H9 (cell line): ENCODE data around the gene HIRA. TPM values are rescaled to one million over a fixed set of nuclear protein-coding genes. Genes with fewer than 3 reads are reported as not detected.
A peak's percentile ranks its signal among the peaks of the same experiment; 100 is the strongest.

Experiments used
- DNase-seq: peaks from one replicate; pipeline ENCODE4 v3.0.0-alpha.2; 2017
- H2AFZ ChIP-seq: one replicate; pipeline ENCODE4 v1.6.1; 2013; ENCODE audit warnings: mild to moderate bottlenecking, low read length, control low read depth, moderate library complexity
- H2AK5ac ChIP-seq: 2 replicates; pipeline ENCODE4 v1.6.1; 2013; ENCODE audit warnings: low read length, control low read depth, mixed read lengths; ENCODE audit not compliant: insufficient read length
- H2BK120ac ChIP-seq: one replicate; pipeline ENCODE4 v1.6.1; 2013; ENCODE audit warnings: low read depth, mild to moderate bottlenecking, low read length, control low read depth, inconsistent platforms; ENCODE audit not compliant: poor library complexity, severe bottlenecking
- H2BK12ac ChIP-seq: 2 replicates; pipeline ENCODE4 v1.6.1; 2013; ENCODE audit warnings: low read length, control low read depth, mixed read lengths, low read depth; ENCODE audit not compliant: insufficient read length
- H2BK15ac ChIP-seq: 2 replicates; pipeline ENCODE4 v1.6.1; 2013; ENCODE audit warnings: low read depth, low read length, control low read depth
- H2BK20ac ChIP-seq: one replicate; pipeline ENCODE4 v1.6.1; 2013; ENCODE audit warnings: low read depth, mild to moderate bottlenecking, low read length, control low read depth, inconsistent platforms; ENCODE audit not compliant: poor library complexity, severe bottlenecking
- H2BK5ac ChIP-seq: 2 replicates; pipeline ENCODE4 v1.6.1; 2013; ENCODE audit warnings: low read length, control low read depth, mixed read lengths; ENCODE audit not compliant: insufficient read length
- H3K14ac ChIP-seq: 2 replicates; pipeline ENCODE4 v1.6.1; 2013; ENCODE audit warnings: low read length, control low read depth; ENCODE audit not compliant: insufficient read depth
- H3K18ac ChIP-seq: 2 replicates; pipeline ENCODE4 v1.6.1; 2013; ENCODE audit warnings: low read depth, mild to moderate bottlenecking, mixed read lengths, low read length, control low read depth; ENCODE audit not compliant: insufficient read length
- H3K23ac ChIP-seq: 2 replicates; pipeline ENCODE4 v1.6.1; 2013; ENCODE audit warnings: low read length, control low read depth, mixed read lengths, low read depth; ENCODE audit not compliant: insufficient read length
- H3K23me2 ChIP-seq: 2 replicates; pipeline ENCODE4 v1.6.1; 2013; ENCODE audit warnings: low read depth, mild to moderate bottlenecking, mixed read lengths, low read length, control low read depth; ENCODE audit not compliant: insufficient read length, poor library complexity, severe bottlenecking
- H3K27ac ChIP-seq: 2 replicates; pipeline ENCODE4 v1.5.1; 2013; ENCODE audit warnings: low read length, control low read depth, mixed read lengths, low read depth; ENCODE audit not compliant: insufficient read length
- H3K27me3 ChIP-seq: 2 replicates; pipeline ENCODE4 v1.6.1; 2013; ENCODE audit warnings: low read length, control low read depth, inconsistent platforms; ENCODE audit not compliant: insufficient read depth
- H3K4ac ChIP-seq: 2 replicates; pipeline ENCODE4 v1.6.1; 2013; ENCODE audit warnings: low read depth, mild to moderate bottlenecking, control low read depth, inconsistent platforms, low read length, moderate library complexity
- H3K4me1 ChIP-seq: 2 replicates; pipeline ENCODE4 v1.6.1; 2013; ENCODE audit warnings: low read length, control low read depth, inconsistent platforms; ENCODE audit not compliant: insufficient read depth
- H3K4me2 ChIP-seq: 2 replicates; pipeline ENCODE4 v1.6.1; 2013; ENCODE audit warnings: low read length, control low read depth, mixed read lengths; ENCODE audit not compliant: insufficient read length, insufficient read depth
- H3K56ac ChIP-seq: 2 replicates; pipeline ENCODE4 v1.6.1; 2013; ENCODE audit warnings: low read depth, mild to moderate bottlenecking, mixed read lengths, low read length, control low read depth; ENCODE audit not compliant: insufficient read length
- H3K79me1 ChIP-seq: 2 replicates; pipeline ENCODE4 v1.6.1; 2013; ENCODE audit warnings: low read depth, mild to moderate bottlenecking, moderate library complexity, low read length, control low read depth, inconsistent platforms; ENCODE audit not compliant: insufficient read depth, poor library complexity, severe bottlenecking
- H3K79me2 ChIP-seq: 2 replicates; pipeline ENCODE4 v1.6.1; 2013; ENCODE audit warnings: low read length, control low read depth, inconsistent platforms; ENCODE audit not compliant: insufficient read depth
- H3K9ac ChIP-seq: 2 replicates; pipeline ENCODE4 v1.6.1; 2013; ENCODE audit warnings: low read length, control low read depth, mixed read lengths; ENCODE audit not compliant: insufficient read length; ENCODE audit errors: extremely low read depth
- H3K9me3 ChIP-seq: one replicate; pipeline ENCODE4 v1.6.1; 2013; ENCODE audit warnings: low read depth, low read length, inconsistent platforms; ENCODE audit not compliant: control insufficient read depth
- H3T11ph ChIP-seq: one replicate; pipeline ENCODE4 v1.6.1; 2013; ENCODE audit warnings: mild to moderate bottlenecking, low read length, control low read depth, inconsistent platforms
- H4K20me1 ChIP-seq: one replicate; pipeline ENCODE4 v1.6.1; 2013; ENCODE audit not compliant: control insufficient read depth, insufficient read length, insufficient read depth
- H4K5ac ChIP-seq: 2 replicates; pipeline ENCODE4 v1.6.1; 2013; ENCODE audit warnings: low read depth, mild to moderate bottlenecking, mixed read lengths, low read length, control low read depth; ENCODE audit not compliant: insufficient read length
- H4K8ac ChIP-seq: replicated peaks from 2 replicates; pipeline ENCODE4 v1.6.1; 2013; ENCODE audit warnings: low read length, control low read depth, mixed read lengths, low read depth; ENCODE audit not compliant: insufficient read length
- H4K91ac ChIP-seq: 2 replicates; pipeline ENCODE4 v1.6.1; 2013; ENCODE audit warnings: low read depth, mild to moderate bottlenecking, moderate library complexity, mixed read lengths, low read length, control low read depth; ENCODE audit not compliant: insufficient read length
- H3K27ac Mint-ChIP-seq, 3 experiments: 2 replicates in 2 of 3; 3 replicates in 1 of 3; pipeline ENCODE4 v1.8.0; 2020 to 2021; ENCODE audit warnings: mixed read lengths in 3 of 3, mild to moderate bottlenecking in 1 of 3, moderate library complexity in 1 of 3
- H3K27me3 Mint-ChIP-seq: 2 replicates; pipeline ENCODE4 v1.8.0; 2021; ENCODE audit warnings: low read depth, mild to moderate bottlenecking, moderate library complexity, mixed read lengths
- H3K36me3 Mint-ChIP-seq, 3 experiments: 2 replicates in 2 of 3; 3 replicates in 1 of 3; pipeline ENCODE4 v1.8.0; 2020 to 2021; ENCODE audit warnings: low read depth in 3 of 3, mixed read lengths in 3 of 3; ENCODE audit not compliant: insufficient read depth in 1 of 3
- H3K4me1 Mint-ChIP-seq, 2 experiments: 2 replicates each; pipeline ENCODE4 v1.8.0; 2020; ENCODE audit warnings: mixed read lengths in 2 of 2
- H3K4me3 Mint-ChIP-seq, 2 experiments: 2 replicates in 1 of 2; 3 replicates in 1 of 2; pipeline ENCODE4 v1.8.0; 2020 to 2021; ENCODE audit warnings: mild to moderate bottlenecking in 2 of 2, mixed read lengths in 2 of 2, moderate library complexity in 1 of 2
- H3K9me3 Mint-ChIP-seq, 2 experiments: 2 replicates in 1 of 2; 3 replicates in 1 of 2; pipeline ENCODE4 v1.8.0; 2020; ENCODE audit warnings: mild to moderate bottlenecking in 2 of 2, mixed read lengths in 2 of 2, moderate library complexity in 1 of 2
- WGBS: extraction: QIAGEN DNeasy Blood & Tissue Kit; methylation state at CpG from one replicate; pipeline ENCODE4 v1.1.7; 2013; ENCODE audit warnings: missing lambda C conversion rate, low lambda C conversion rate, mixed read lengths; ENCODE audit not compliant: insufficient read length; ENCODE audit errors: extremely low coverage; 5-methylcytosine and 5-hydroxymethylcytosine counted together
- total RNA-seq: library from RNA; stranded (reverse); gene quantifications from 2 replicates; pipeline ENCODE4 v1.2.1, GENCODE V29; 2021
- TF ChIP-seq, protein P1 (sequence below): fragments of 200-600 bp; sonication (generic); conservative IDR thresholded peaks from 3 replicates; pipeline ENCODE4 v1.8.0; 2021; ENCODE audit warnings: antibody characterized with exemption, mild to moderate bottlenecking

Gene HIRA
- total RNA-seq, 1 experiment from 2014 or later, result 51.9 TPM

DNA sequence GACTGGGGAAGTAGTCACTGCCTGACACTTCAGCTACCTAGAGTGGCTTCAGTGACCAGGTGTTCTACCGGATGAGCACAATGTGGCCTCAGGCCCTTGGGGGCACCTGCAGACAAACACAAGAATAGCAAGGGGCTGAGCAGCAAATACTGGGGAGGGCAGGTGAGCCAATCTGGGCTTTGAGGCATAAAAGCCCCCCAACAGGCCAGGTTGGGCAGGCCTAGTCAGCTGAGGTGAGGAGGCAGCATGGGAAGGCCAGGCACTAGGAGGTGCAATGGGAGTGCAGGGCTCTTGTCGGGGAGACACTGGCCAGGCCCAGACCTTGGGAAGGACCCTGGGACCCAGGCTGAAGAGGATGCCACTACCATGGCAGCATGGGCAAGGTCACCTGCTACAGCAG, 38.5 kb upstream of the HIRA start:
- Histone ChIP-seq H2BK12ac (no peak overlapping the region), H3T11ph (no peak overlapping the region), H3K9me3 (no peaks in the 10 kb centered on the region), H3K4me1 (no peaks in the 10 kb centered on the region), H2BK120ac (no peak overlapping the region), H3K9ac (no peak overlapping the region), H3K4ac (no peak overlapping the region), H4K20me1 (no peaks in the 10 kb centered on the region), H2BK15ac (no peak overlapping the region), H3K23me2 (no peaks in the 10 kb centered on the region), H3K79me1 (peaks cover 3% of the 10 kb centered on the region), H2AFZ (no peak overlapping the region), H2BK20ac (no peak overlapping the region), H2BK5ac (no peak overlapping the region), H4K91ac (no peak overlapping the region), H3K14ac (no peak overlapping the region), H3K18ac (no peak overlapping the region), H4K8ac (no peak overlapping the region), H3K23ac (no peak overlapping the region), H3K27ac (no peak overlapping the region), H2AK5ac (no peak overlapping the region), H3K56ac (no peak overlapping the region), H3K79me2 (no peaks in the 10 kb centered on the region), H3K4me2 (no peak overlapping the region), H3K27me3 (no peaks in the 10 kb centered on the region), H4K5ac (no peak overlapping the region)
- no peaks in the 10 kb centered on the region for H3K4me1 Mint-ChIP-seq
- peak overlapping the region in 1 of 3 experiments; percentile 24; a peak in 1 of 7 replicates for H3K27ac Mint-ChIP-seq
- WGBS, result no CpG with 5 or more reads among the region's 2 CpGs
- no peaks in the 10 kb centered on the region; a peak in 1 of 5 replicates for H3K9me3 Mint-ChIP-seq
- TF ChIP-seq, protein P1, sequence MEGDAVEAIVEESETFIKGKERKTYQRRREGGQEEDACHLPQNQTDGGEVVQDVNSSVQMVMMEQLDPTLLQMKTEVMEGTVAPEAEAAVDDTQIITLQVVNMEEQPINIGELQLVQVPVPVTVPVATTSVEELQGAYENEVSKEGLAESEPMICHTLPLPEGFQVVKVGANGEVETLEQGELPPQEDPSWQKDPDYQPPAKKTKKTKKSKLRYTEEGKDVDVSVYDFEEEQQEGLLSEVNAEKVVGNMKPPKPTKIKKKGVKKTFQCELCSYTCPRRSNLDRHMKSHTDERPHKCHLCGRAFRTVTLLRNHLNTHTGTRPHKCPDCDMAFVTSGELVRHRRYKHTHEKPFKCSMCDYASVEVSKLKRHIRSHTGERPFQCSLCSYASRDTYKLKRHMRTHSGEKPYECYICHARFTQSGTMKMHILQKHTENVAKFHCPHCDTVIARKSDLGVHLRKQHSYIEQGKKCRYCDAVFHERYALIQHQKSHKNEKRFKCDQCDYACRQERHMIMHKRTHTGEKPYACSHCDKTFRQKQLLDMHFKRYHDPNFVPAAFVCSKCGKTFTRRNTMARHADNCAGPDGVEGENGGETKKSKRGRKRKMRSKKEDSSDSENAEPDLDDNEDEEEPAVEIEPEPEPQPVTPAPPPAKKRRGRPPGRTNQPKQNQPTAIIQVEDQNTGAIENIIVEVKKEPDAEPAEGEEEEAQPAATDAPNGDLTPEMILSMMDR, result no peak
- no peak overlapping the region for H3K4me3 Mint-ChIP-seq
- peaks cover 49 to 88% (median 81%) of the 10 kb centered on the region in 3 experiments; a peak in 6 of 7 replicates for H3K36me3 Mint-ChIP-seq
- no peak for DNase-seq
- H3K27me3 Mint-ChIP-seq, result no peaks in the 10 kb centered on the region
